Keratinocyte (primary cell): ENCODE results near the gene NUBP2.

Experiments
- CTCF ChIP-seq, 3 experiments: IDR thresholded peaks in 1 of 3; conservative IDR thresholded peaks in 1 of 3; optimal IDR thresholded peaks in 1 of 3; 2 replicates in 2 of 3; 3 replicates in 1 of 3; pipeline versions ENCODE3 to v1.5.1; 2011; ENCODE audit warnings: low read length in 3 of 3, mild to moderate bottlenecking in 3 of 3, moderate library complexity in 2 of 3, control low read depth in 1 of 3, inconsistent platforms in 1 of 3; ENCODE audit not compliant: insufficient read depth in 2 of 3; ENCODE audit errors: extremely low read depth in 1 of 3
- EZH2 ChIP-seq: IDR thresholded peaks from one replicate; pipeline ENCODE4 v1.6.1; 2012; ENCODE audit warnings: inconsistent platforms, mild to moderate bottlenecking, low read length, moderate library complexity

GRCh38 chr16:1772362-1772907, 10.3 kb upstream of the NUBP2 start, which contains the start of gene EME2:
- TF ChIP-seq CTCF (optimal IDR thresholded peaks at IDR 0.05 in 1 of 3, IDR thresholded peaks at IDR 0.05 in 1 of 3, conservative IDR thresholded peaks at IDR 0.05 in 1 of 3; ENCODE audit: extremely low read depth in 1 of 3, insufficient read depth in 2 of 3, low read length in 3 of 3) = no peak
- TF ChIP-seq EZH2 = no peak
